Measurements from ENCODE around the gene PCBP4.

The PCBP4 gene

GRCh38 chr3:51955893-51956770 lies 11.1 kb downstream of the PCBP4 start:
- DNase-seq (ENCODE audit: low read depth, low spot score) = no peak

- DNase-seq (ENCODE audit: low read depth, low spot score) = no peak
Observed at GRCh38 chr3:51955175-51955892, 11.9 kb downstream of the PCBP4 start, which contains the start of gene GPR62. Gene GPR62, plus strand, starts transcription at chr3:51955381. Its CDS starts 272 bp downstream, at chr3:51955653.

DNA sequence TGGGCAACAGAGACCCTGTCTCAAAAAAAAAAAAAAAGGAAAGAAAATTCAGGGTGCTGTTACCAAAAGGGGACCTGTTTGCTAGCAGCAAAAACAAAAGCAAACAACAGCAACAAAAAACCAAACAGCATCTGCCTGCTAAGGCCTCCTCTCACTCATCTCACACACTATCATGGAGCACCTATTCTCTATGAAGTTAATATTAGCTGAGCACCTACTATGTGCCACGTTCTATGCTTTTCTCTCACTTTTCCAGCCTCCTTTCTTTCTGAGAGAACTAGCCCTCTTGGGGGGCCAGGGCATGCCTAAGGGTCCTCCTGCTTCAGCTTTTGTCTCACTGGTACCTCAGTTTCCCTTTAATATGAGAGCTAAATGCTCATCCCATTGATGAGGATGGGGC lies 12.5 kb downstream of the PCBP4 start:
- DNase-seq (ENCODE audit: low read depth, low spot score) = no peak

DNA sequence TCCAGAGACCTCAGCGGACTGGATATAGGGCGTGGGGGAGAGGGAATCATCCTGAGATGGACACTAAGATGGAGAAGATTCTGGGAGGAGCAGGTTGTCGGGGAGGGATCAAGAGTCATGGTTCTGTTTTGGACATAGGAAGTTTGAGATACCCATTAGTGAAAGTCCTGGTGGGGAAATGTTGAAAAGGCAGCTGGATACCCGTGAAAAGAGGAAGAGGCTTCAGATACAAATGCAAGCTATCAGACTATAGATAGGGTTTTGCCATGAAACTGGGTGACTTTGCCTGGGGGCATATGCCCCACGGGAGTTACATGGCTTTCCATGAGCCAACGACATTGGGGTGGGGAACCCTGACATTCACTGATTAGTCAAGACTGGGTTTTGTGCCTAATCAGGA lies 13.1 kb downstream of the PCBP4 start:
- DNase-seq (ENCODE audit: low read depth, low spot score) = no peak

GRCh38 chr3:51953445-51953844 lies 13.8 kb downstream of the PCBP4 start:
- DNase-seq (ENCODE audit: low read depth, low spot score) = no peak

GRCh38 chr3:51950899-51951298 lies 16.4 kb downstream of the PCBP4 start:
- no peak for DNase-seq (ENCODE audit: low read depth, low spot score)

DNA sequence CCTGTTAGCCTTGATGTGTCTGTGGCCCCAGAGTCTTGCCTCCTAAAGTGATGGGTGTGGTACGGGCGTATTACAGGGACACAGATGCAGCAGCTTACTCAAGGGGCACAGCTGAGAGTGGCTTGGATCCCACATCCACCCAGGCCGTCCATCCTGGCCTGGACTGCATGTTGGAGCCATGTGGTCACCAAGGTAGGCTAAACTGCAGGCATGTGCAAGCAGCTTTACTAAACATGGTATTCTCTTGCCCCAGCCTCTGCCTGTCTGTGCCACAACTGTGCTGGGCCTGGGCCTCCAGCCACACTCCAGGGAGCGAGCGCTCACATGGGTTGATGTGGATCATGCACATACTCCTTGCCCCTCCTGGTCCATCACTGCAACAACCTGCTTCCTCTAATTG lies 18.1 kb downstream of the PCBP4 start:
- DNase-seq (ENCODE audit: low read depth, low spot score) = no peak

- DNase-seq (ENCODE audit: low read depth, low spot score) = no peak
Observed at GRCh38 chr3:51948016-51948580, 19.2 kb downstream of the PCBP4 start.

- DNase-seq (ENCODE audit: low read depth, low spot score) = no peak
Observed at GRCh38 chr3:51947215-51947900, 19.9 kb downstream of the PCBP4 start.

GRCh38 chr3:51946796-51947195 lies 20.5 kb downstream of the PCBP4 start:
- no peak for DNase-seq (ENCODE audit: low read depth, low spot score)

DNA sequence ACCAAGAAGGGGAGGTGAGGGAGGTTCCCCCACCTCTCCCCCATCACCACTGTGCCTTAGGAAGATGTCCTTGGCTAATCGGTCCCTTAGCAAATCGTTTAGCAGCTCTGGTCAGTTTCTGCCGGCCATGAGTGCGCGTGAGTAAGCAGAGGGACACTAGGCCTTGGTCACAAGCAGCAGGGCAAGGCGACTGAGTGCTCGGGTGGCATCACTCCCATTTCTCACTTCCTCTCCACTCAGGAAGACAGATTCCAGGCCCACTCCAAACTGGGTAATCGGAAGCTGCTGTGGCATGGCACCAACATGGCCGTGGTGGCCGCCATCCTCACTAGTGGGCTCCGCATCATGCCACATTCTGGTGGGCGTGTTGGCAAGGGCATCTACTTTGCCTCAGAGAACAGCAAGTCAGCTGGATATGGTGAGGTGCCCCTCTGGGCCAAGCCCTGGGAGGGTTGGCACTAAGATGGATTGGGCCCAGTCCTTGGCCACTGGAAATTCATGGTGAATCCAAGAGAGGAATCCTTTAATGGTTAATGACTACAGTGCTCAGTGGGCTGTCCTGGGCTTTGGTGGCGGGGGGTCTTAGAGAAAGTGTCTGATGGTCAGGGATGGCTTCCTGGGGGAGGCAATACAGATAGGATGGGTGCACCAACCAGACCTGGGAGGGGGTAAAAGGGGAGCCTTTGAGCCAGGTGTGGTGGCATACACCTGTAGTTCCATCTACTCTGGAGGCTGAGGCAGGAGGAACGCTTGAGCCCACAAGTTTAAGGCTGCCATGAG lies 21.1 kb downstream of the PCBP4 start:
- DNase-seq (ENCODE audit: low read depth, low spot score) = no peak

DNA sequence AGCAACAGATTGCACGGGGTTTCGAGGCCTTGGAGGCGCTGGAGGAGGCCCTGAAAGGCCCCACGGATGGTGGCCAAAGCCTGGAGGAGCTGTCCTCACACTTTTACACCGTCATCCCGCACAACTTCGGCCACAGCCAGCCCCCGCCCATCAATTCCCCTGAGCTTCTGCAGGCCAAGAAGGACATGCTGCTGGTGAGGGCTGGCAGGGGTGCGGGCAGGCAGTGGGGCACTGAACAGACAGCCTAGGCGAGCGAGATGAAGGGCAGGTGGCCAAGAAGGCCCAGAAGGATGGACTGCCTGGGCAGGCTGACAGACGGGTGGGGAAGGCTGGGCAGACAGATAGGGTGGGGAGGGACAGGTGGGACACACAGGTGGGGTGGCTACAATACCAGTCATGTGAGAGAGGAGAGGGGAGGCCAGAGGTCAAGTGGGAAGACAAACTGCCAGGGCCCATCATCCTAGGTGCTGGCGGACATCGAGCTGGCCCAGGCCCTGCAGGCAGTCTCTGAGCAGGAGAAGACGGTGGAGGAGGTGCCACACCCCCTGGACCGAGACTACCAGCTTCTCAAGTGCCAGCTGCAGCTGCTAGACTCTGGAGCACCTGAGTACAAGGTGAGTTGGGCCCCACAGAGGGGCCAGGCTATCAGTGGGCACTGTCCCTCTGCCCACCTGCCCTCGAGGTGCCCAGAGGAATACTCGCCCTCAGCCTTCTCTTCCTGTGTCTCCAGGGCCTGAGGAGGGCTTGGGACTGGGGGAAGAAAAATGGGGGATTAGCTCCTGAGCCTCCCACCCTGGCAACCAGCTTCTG lies 22.0 kb downstream of the PCBP4 start:
- no peak for DNase-seq (ENCODE audit: low read depth, low spot score)

- no peak for DNase-seq (ENCODE audit: low read depth, low spot score)
Observed at GRCh38 chr3:51944451-51945021, 22.7 kb downstream of the PCBP4 start.

GRCh38 chr3:51943451-51944391 lies 23.5 kb downstream of the PCBP4 start:
- no peak for DNase-seq (ENCODE audit: low read depth, low spot score)

DNA sequence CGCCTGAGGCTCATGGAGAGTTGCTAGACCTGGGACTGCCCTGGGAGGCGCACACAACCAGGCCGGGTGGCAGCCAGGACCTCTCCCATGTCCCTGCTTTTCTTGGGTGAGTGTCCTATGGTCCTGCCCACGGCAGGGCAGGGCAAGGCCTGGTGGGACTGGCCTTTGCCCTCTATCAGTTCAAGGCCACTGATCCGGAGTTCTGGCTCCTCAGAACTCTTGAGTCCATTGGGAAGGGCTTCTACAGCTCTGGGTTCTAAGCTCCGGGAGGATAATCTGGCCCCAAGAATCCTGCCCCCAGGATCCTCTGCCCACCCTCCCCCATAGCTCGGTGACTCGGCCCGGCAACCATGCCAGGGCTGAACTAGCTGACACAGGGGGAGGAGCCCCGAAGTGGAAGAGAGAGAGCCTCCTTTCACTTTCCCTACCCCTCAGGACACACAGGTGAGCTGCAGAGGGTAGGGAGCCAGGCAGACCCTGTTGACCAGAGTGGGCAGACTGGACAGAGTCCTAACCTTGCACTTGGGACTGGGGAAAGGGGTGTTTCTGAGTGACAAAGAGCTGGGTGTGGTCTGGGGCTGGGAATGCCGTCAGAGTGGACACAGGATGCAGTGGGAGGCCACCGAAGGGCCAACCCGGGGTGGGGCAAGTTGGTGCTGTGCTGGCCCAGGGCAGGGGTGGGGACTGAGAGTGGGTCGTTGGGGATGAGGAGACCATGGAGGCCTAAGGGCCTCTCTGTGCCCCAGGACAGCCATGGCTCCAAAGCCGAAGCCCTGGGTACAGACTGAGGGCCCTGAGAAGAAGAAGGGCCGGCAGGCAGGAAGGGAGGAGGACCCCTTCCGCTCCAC lies 24.4 kb downstream of the PCBP4 start:
- DNase-seq (ENCODE audit: low read depth, low spot score) = peak; percentile 46

GRCh38 chr3:51941798-51942602 lies 25.3 kb downstream of the PCBP4 start, which contains the start of the genes PARP3 and RRP9:
Gene PARP3, plus strand, starts transcription at chr3:51942363. Its CDS starts 993 bp downstream, at chr3:51943356.
Gene RRP9, minus strand, starts transcription at chr3:51941904. Its CDS starts 37 bp downstream, at chr3:51941867.
- DNase-seq (ENCODE audit: low read depth, low spot score) = peak; percentile 100

- no peak for DNase-seq (ENCODE audit: low read depth, low spot score)
Observed at GRCh38 chr3:51941463-51941797, 25.8 kb downstream of the PCBP4 start.

All from activated naive CD8-positive, alpha-beta T cell treated with anti-CD3 and anti-CD28 coated beads, Interleukin-2, amount 50 U/mL, for 16 hours (primary cell).